Kidney (tissue), 14 donors: ENCODE results near the gene GABRB2. TPM values are rescaled to one million over a fixed set of nuclear protein-coding genes. Genes with fewer than 3 reads are reported as not detected.

Source experiments
- DNase-seq, 5 donors: peaks; one replicate each; pipeline ENCODE4 v3.0.0-alpha.2; 2013 to 2020
- FAIRE-seq: peaks from 2 replicates; lab custom pipeline; 2012; peaks lifted over from hg19 to GRCh38; lab: Jason Lieb, UNC
- H3K27ac ChIP-seq, 2 donors: one replicate each; pipeline ENCODE4 v1.7.0; 2013; ENCODE audit warnings: low read depth in 2 of 2, low read length in 2 of 2, inconsistent platforms in 1 of 2
- H3K27me3 ChIP-seq: one replicate; pipeline ENCODE4 v1.7.1; 2013; ENCODE audit warnings: low read length, inconsistent platforms; ENCODE audit not compliant: control insufficient read depth, insufficient read depth
- H3K36me3 ChIP-seq, 3 donors: one replicate each; pipeline versions ENCODE4 v1.7.0 to v1.7.1; 2013; ENCODE audit warnings: low read length in 3 of 3, control low read depth in 1 of 3, inconsistent platforms in 1 of 3; ENCODE audit not compliant: insufficient read depth in 3 of 3, control insufficient read depth in 2 of 3
- H3K4me1 ChIP-seq, 3 donors: one replicate each; pipeline versions ENCODE4 v1.7.0 to v1.7.1; 2013; ENCODE audit warnings: low read length in 3 of 3, inconsistent platforms in 1 of 3, low read depth in 1 of 3; ENCODE audit not compliant: control insufficient read depth in 2 of 3, insufficient read depth in 2 of 3
- H3K4me3 ChIP-seq, 3 donors: one replicate each; pipeline versions ENCODE4 v1.7.0 to v1.8.1; 2013; ENCODE audit warnings: low read length in 3 of 3, control low read depth in 1 of 3, inconsistent platforms in 1 of 3
- H3K9ac ChIP-seq, 3 donors: one replicate each; pipeline versions ENCODE4 v1.7.0 to v1.7.1; 2013; ENCODE audit warnings: low read length in 3 of 3, control low read depth in 1 of 3, inconsistent platforms in 1 of 3
- H3K9me3 ChIP-seq, 3 donors: one replicate each; pipeline versions ENCODE4 v1.7.0 to v1.7.1; 2013; ENCODE audit warnings: low read length in 3 of 3, control low read depth in 1 of 3, inconsistent platforms in 1 of 3; ENCODE audit not compliant: control insufficient read depth in 2 of 3, insufficient read depth in 1 of 3
- CTCF ChIP-seq: IDR thresholded peaks from 3 replicates; pipeline ENCODE4 v1.5.1; 2012; ENCODE audit warnings: mild to moderate bottlenecking, moderate library complexity, borderline replicate concordance; ENCODE audit not compliant: insufficient read depth; ENCODE audit errors: extremely low read depth
- intact Hi-C: fragments of 100-400 bp; cut with DNase I; formaldehyde crosslinking; loops from one replicate; pipeline ENCODE4 v1.11.1; 2022
- polyA plus RNA-seq: library from polyadenylated mRNA; stranded (reverse); fragments of 350-450 nt; fragmentation: Illumina TruSeq; extraction: RNeasy Lipid Tissue Mini Kit (QIAGEN cat#74804); gene quantifications from one replicate; pipeline ENCODE4 v1.2.3, GENCODE V29; 2014; ENCODE audit warnings: low read depth, low replicate concordance; ENCODE audit not compliant: insufficient read depth
- total RNA-seq: library from RNA; stranded (reverse); fragmentation: NEBNext Ultra II Directional; extraction: Animal tissue kit (Norgen Biotek cat#: 25700); gene quantifications from one replicate; pipeline ENCODE4 v1.2.1, GENCODE V29; 2021
- donor health status: control.
- donor health status: control.
- donor health status: control.
- donor health status: control.
- donor health status: control.
- donor health status: DM: yes; HTN: yes; CAD: no.
- donor health status: Normal renal cell carcinoma (clear cell type).

Gene GABRB2
- total and polyA plus RNA-seq, 2 donors from 2014 or later, result 0.90 to 4.4 TPM

- no peaks in the 10 kb centered on the region for H3K27me3 ChIP-seq
- no peak overlapping the region for H3K4me3 ChIP-seq
- no peak for TF ChIP-seq CTCF
- intact Hi-C loops, result no loop called here
- no peaks in the 10 kb centered on the region for H3K4me1 ChIP-seq
- DNase-seq (no peak), FAIRE-seq (no peak)
- no peaks in the 10 kb centered on the region for H3K9me3 ChIP-seq
- H3K27ac ChIP-seq, result no peak overlapping the region
- H3K36me3 ChIP-seq, result no peaks in the 10 kb centered on the region
- H3K9ac ChIP-seq, result no peak overlapping the region
These were observed 7.5 kb downstream of the GABRB2 start for GRCh38 chr5:161539016-161539415.

- Histone ChIP-seq H3K27ac (no peak overlapping the region), H3K36me3 (no peaks in the 10 kb centered on the region), H3K4me1 (no peaks in the 10 kb centered on the region), H3K27me3 (no peaks in the 10 kb centered on the region), H3K9ac (no peak overlapping the region), H3K9me3 (no peaks in the 10 kb centered on the region), H3K4me3 (no peak overlapping the region)
- DNase-seq (peak in 1 of 5 donors; percentile 5), FAIRE-seq (no peak)
- TF ChIP-seq CTCF, result peak; percentile 29
- intact Hi-C loops, result no loop called here
These were observed 10.8 kb downstream of the GABRB2 start for GRCh38 chr5:161535762-161536161.

GRCh38 chr5:161530700-161531099 lies 15.8 kb downstream of the GABRB2 start:
- Histone ChIP-seq H3K4me3 (no peak overlapping the region), H3K9me3 (no peaks in the 10 kb centered on the region), H3K27ac (no peak overlapping the region), H3K9ac (no peak overlapping the region), H3K4me1 (no peaks in the 10 kb centered on the region), H3K27me3 (no peaks in the 10 kb centered on the region), H3K36me3 (no peaks in the 10 kb centered on the region)
- intact Hi-C loops, result no loop called here
- no peak for DNase-seq
- FAIRE-seq, result no peak
- no peak for TF ChIP-seq CTCF

DNA sequence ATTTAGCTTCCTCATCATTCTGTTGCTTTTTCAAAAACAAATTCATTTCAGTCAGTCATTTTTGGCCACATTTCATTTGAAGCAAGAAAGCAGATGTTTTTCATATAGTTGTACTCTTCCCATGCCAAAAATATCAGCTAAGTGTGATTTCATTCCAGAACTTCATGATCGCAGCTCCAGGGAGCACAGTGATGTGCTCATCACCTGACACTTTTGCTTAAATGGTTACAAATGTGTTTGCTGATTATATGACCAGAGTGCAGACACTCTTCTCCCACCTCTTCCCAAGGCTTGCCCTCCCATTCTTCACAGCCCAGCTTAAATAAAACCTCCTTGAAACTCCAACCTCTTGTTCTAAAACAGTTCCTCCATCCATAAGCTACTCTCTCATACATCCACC lies 32.6 kb downstream of the GABRB2 start:
- H3K27me3 ChIP-seq, result no peaks in the 10 kb centered on the region
- no peak overlapping the region for H3K9ac ChIP-seq
- DNase-seq, result no peak
- no peak for TF ChIP-seq CTCF
- H3K4me3 ChIP-seq, result no peak overlapping the region
- H3K4me1 ChIP-seq, result no peaks in the 10 kb centered on the region
- no peaks in the 10 kb centered on the region for H3K36me3 ChIP-seq
- intact Hi-C loops, result no loop called here
- no peak overlapping the region for H3K27ac ChIP-seq
- H3K9me3 ChIP-seq, result no peaks in the 10 kb centered on the region
- FAIRE-seq, result no peak
